K562 (cell line): ENCODE results near the gene BCAM. TPM values are rescaled to one million over a fixed set of nuclear protein-coding genes. Genes with fewer than 3 reads are reported as not detected.

Source experiments
- ARID4B ChIP-seq: sonication (generic); formaldehyde crosslinking; IDR thresholded peaks from 2 replicates; pipeline ENCODE4 v1.8.0; 2022; ENCODE audit warnings: mild to moderate bottlenecking, missing genetic modification reagents
- BRD4 ChIP-seq: fragments of 200-600 bp; sonication (generic); IDR thresholded peaks from 2 replicates; pipeline ENCODE4 v1.6.1; 2017; ENCODE audit warnings: inconsistent platforms
- CHCHD3 ChIP-seq: fragments of 250-450 bp; sonication (Bioruptor Pico); IDR thresholded peaks from 2 replicates; pipeline ENCODE4 v2.1.2; 2022; ENCODE audit warnings: mild to moderate bottlenecking
- GTF3C2 ChIP-seq: IDR thresholded peaks from 3 replicates; pipeline ENCODE4 v1.6.1; 2011; ENCODE audit warnings: borderline replicate concordance, mild to moderate bottlenecking, moderate library complexity; ENCODE audit not compliant: insufficient read length; ENCODE audit errors: extremely low read depth
- MCM5 ChIP-seq: fragments of 450-650 bp; IDR thresholded peaks from 2 replicates; pipeline ENCODE4 v1.6.1; 2016; ENCODE audit warnings: low read depth
- NEUROD1 ChIP-seq: fragments of 150-350 bp; IDR thresholded peaks from 2 replicates; pipeline ENCODE4 v1.6.1; 2014; ENCODE audit warnings: borderline replicate concordance, low read length, low read depth; ENCODE audit not compliant: partially characterized antibody
- RBM34 ChIP-seq: fragments of 200-400 bp; formaldehyde crosslinking; IDR thresholded peaks from 2 replicates; pipeline ENCODE4 v1.6.1; 2018; ENCODE audit warnings: low read length, borderline replicate concordance; ENCODE audit not compliant: insufficient read depth
- SNIP1 ChIP-seq: fragments of 450-650 bp; IDR thresholded peaks from 2 replicates; pipeline ENCODE4 v1.7.1; 2017; ENCODE audit warnings: low read depth, mild to moderate bottlenecking
- TAF1 ChIP-seq: IDR thresholded peaks from 2 replicates; pipeline ENCODE4 v1.6.1; 2011; ENCODE audit warnings: mild to moderate bottlenecking, low read length, moderate library complexity; ENCODE audit not compliant: insufficient read depth, control insufficient read depth, severe bottlenecking; ENCODE audit errors: extremely low read depth
- TAF7 ChIP-seq: fragments of 450-650 bp; IDR thresholded peaks from 2 replicates; pipeline ENCODE4 v1.6.1; 2016; ENCODE audit warnings: missing genetic modification characterization, missing compliant biosample characterization
- TCF3 ChIP-seq: sonication (generic); formaldehyde crosslinking; IDR thresholded peaks from 2 replicates; pipeline ENCODE4 v1.4.0; 2020; ENCODE audit warnings: mild to moderate bottlenecking, missing genetic modification reagents
- ZFP30 ChIP-seq: fragments of 250-450 bp; sonication (Bioruptor Pico); IDR thresholded peaks from 2 replicates; pipeline ENCODE4 v1.8.0; 2022; ENCODE audit warnings: moderate library complexity, mild to moderate bottlenecking, inconsistent platforms, borderline replicate concordance
- ZNF232 ChIP-seq: sonication (generic); formaldehyde crosslinking; IDR thresholded peaks from 2 replicates; pipeline ENCODE4 v1.8.0; 2022; ENCODE audit warnings: mild to moderate bottlenecking, missing genetic modification reagents
- ZNF24 ChIP-seq: fragments of 450-650 bp; IDR thresholded peaks from 2 replicates; pipeline ENCODE4 v1.6.1; 2016
- ZNF551 ChIP-seq: fragments of 250-450 bp; sonication (Bioruptor Pico); IDR thresholded peaks from 2 replicates; pipeline ENCODE4 v1.5.0; 2021; ENCODE audit warnings: mild to moderate bottlenecking, moderate library complexity
- ZNF668 ChIP-seq: fragments of 250-450 bp; sonication (Bioruptor Pico); IDR thresholded peaks from 2 replicates; pipeline ENCODE4 v1.8.0; 2022; ENCODE audit warnings: mild to moderate bottlenecking, inconsistent platforms
- ZNF707 ChIP-seq: fragments of 250-450 bp; sonication (Bioruptor Pico); conservative IDR thresholded peaks from 2 replicates; pipeline ENCODE4 v1.8.0; 2022; ENCODE audit warnings: inconsistent platforms, mild to moderate bottlenecking, moderate library complexity
- polyA plus RNA-seq, 8 experiments: library from polyadenylated mRNA; depleted of rRNA in 4 of 8; stranded (reverse) in 5 of 8; unstranded in 3 of 8; fragments of >200 nt; fragmentation: Nextera tagmentation in 2 of 8; fragmentation: Illumina TruSeq in 1 of 8; extraction: Ambion mirVana in 2 of 8; extraction: Trizol in 1 of 8; gene quantifications; 2 replicates each; pipeline versions ENCODE4 v1.2.1 to v1.2.3, GENCODE V29; 2011 to 2014; ENCODE audit warnings: inconsistent platforms in 1 of 8, missing spikeins in 1 of 8
- total RNA-seq, 7 experiments: library from RNA; depleted of rRNA in 6 of 7; stranded (reverse); fragments of >200 nt in 6 of 7; fragmentation: Illumina TruSeq in 2 of 7; extraction: Trizol in 2 of 7; gene quantifications; 2 replicates each; pipeline versions ENCODE4 v1.2.1 to v1.2.3, GENCODE V29; 2011 to 2021; ENCODE audit warnings: low replicate concordance in 1 of 7
- TF ChIP-seq, protein P1 (sequence below): fragments of 250-450 bp; sonication (Bioruptor Pico); IDR thresholded peaks from 2 replicates; pipeline ENCODE4 v1.9.0; 2021; ENCODE audit warnings: mild to moderate bottlenecking, inconsistent platforms

Gene BCAM
- total and polyA plus RNA-seq, 9 of the 15 experiments (the other 6 are each of a cell fraction or from before 2014, with no cell fraction given), result 0.07 to 1.3 (median 0.33) TPM; not detected in 2

- TF ChIP-seq, protein P1, sequence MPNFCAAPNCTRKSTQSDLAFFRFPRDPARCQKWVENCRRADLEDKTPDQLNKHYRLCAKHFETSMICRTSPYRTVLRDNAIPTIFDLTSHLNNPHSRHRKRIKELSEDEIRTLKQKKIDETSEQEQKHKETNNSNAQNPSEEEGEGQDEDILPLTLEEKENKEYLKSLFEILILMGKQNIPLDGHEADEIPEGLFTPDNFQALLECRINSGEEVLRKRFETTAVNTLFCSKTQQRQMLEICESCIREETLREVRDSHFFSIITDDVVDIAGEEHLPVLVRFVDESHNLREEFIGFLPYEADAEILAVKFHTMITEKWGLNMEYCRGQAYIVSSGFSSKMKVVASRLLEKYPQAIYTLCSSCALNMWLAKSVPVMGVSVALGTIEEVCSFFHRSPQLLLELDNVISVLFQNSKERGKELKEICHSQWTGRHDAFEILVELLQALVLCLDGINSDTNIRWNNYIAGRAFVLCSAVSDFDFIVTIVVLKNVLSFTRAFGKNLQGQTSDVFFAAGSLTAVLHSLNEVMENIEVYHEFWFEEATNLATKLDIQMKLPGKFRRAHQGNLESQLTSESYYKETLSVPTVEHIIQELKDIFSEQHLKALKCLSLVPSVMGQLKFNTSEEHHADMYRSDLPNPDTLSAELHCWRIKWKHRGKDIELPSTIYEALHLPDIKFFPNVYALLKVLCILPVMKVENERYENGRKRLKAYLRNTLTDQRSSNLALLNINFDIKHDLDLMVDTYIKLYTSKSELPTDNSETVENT (CRISPR knock-in tag), result 0 out of 2 replicates have a peak, but pooled peaks have one; percentile 84
- TF ChIP-seq TCF3 (CRISPR knock-in tag) (no peak), CHCHD3 (CRISPR knock-in tag) (0 out of 2 replicates have a peak, but pooled peaks have one; percentile 43), ZNF232 (CRISPR knock-in tag) (no peak), TAF1 (peak; percentile 38), ZFP30 (CRISPR knock-in tag) (no peak), GTF3C2 (peak; percentile 76), BRD4 (no peak), NEUROD1 (peak; percentile 45), SNIP1 (no peak), RBM34 (no peak), ZNF668 (CRISPR knock-in tag) (no peak), ZNF551 (CRISPR knock-in tag) (no peak), ZNF24 (0 out of 2 replicates have a peak, but pooled peaks have one; percentile 8), ZNF707 (CRISPR knock-in tag) (no peak), TAF7 (tag) (no peak), ARID4B (CRISPR knock-in tag) (peak; percentile 63), MCM5 (no peak)
Observed at GRCh38 chr19:44845612-44846454, 36.9 kb downstream of the BCAM start, which contains the start of gene NECTIN2 (continued).
